PC-9 (cell line): ENCODE data around the gene STK31. TPM values are rescaled to one million over a fixed set of nuclear protein-coding genes. Genes with fewer than 3 reads are reported as not detected.

Source experiments
- BruUV-seq: library from RNA; stranded (reverse); fragments of 400-500 nt; replicated peaks from 2 replicates; lab custom pipeline; 2021; lab: Mats Ljungman, UMichigan
- CTCF ChIA-PET: fragments of 300-600 bp; sonication (Branson Sonifier 250); formaldehyde crosslinking; loops from one replicate; lab custom pipeline; 2022; ENCODE audit warnings: antibody characterized with exemption; lab: Charles Lee
- POLR2A ChIA-PET: fragments of 300-600 bp; sonication (Branson Sonifier 250); formaldehyde crosslinking; loops from one replicate; lab custom pipeline; 2022; ENCODE audit warnings: antibody characterized with exemption; ENCODE audit not compliant: unreplicated experiment; lab: Charles Lee
- DNase-seq, 2 experiments: peaks; one replicate each; pipeline versions ENCODE4 v3.0.0 to v3.0.0-alpha.2; 2015 to 2022; ENCODE audit warnings: mixed read lengths in 1 of 2
- H2AFZ ChIP-seq: fragments of 200-600 bp; sonication (generic); 2 replicates; pipeline ENCODE4 v1.8.1; 2017; ENCODE audit warnings: antibody characterized with exemption
- H3F3A ChIP-seq: fragments of 200-600 bp; sonication (generic); 2 replicates; pipeline ENCODE4 v1.8.1; 2017; ENCODE audit warnings: antibody characterized with exemption, mild to moderate bottlenecking, low read depth; ENCODE audit not compliant: insufficient read depth
- H3K27ac ChIP-seq: fragments of 200-600 bp; sonication (generic); 2 replicates; pipeline ENCODE4 v1.6.1; 2016; ENCODE audit warnings: mixed run types
- H3K27me3 ChIP-seq: fragments of 200-600 bp; sonication (generic); 2 replicates; pipeline ENCODE4 v1.6.1; 2016; ENCODE audit warnings: low read depth, mixed run types; ENCODE audit not compliant: insufficient read depth
- H3K36me3 ChIP-seq: fragments of 200-600 bp; sonication (generic); 2 replicates; pipeline ENCODE4 v1.6.1; 2016; ENCODE audit warnings: low read depth, mixed run types
- H3K4me1 ChIP-seq: fragments of 200-600 bp; sonication (generic); replicated peaks from 2 replicates; pipeline ENCODE4 v1.6.1; 2016; ENCODE audit warnings: mixed run types; ENCODE audit not compliant: insufficient read depth
- H3K4me2 ChIP-seq: fragments of 200-600 bp; sonication (generic); 2 replicates; pipeline ENCODE4 v1.6.1; 2017; ENCODE audit warnings: mixed run types
- H3K4me3 ChIP-seq: fragments of 200-600 bp; sonication (generic); 2 replicates; pipeline ENCODE4 v1.6.1; 2016; ENCODE audit warnings: mixed run types
- H3K79me2 ChIP-seq: fragments of 200-600 bp; sonication (generic); 2 replicates; pipeline ENCODE4 v1.6.1; 2017; ENCODE audit warnings: low read depth, mixed run types
- H3K9me2 ChIP-seq: fragments of 200-600 bp; sonication (generic); 2 replicates; pipeline ENCODE4 v1.8.1; 2017; ENCODE audit warnings: mild to moderate bottlenecking; ENCODE audit not compliant: insufficient read depth
- H3K9me3 ChIP-seq: fragments of 200-600 bp; sonication (generic); 2 replicates; pipeline ENCODE4 v1.8.1; 2016; ENCODE audit warnings: low read depth; ENCODE audit not compliant: insufficient read depth
- H4K20me1 ChIP-seq: fragments of 200-600 bp; sonication (generic); 2 replicates; pipeline ENCODE4 v1.8.1; 2017; ENCODE audit not compliant: insufficient read depth
- CTCF ChIP-seq: fragments of 200-600 bp; sonication (generic); conservative IDR thresholded peaks from 2 replicates; pipeline ENCODE4 v1.6.1; 2017; ENCODE audit warnings: mixed run types, antibody characterized with exemption, mild to moderate bottlenecking, moderate library complexity
- EZH2 ChIP-seq: fragments of 200-600 bp; sonication (generic); IDR thresholded peaks from 2 replicates; pipeline ENCODE4 v1.8.0; 2017; ENCODE audit warnings: antibody characterized with exemption, low read depth
- intact Hi-C: fragments of 100-400 bp; cut with micrococcal nuclease; formaldehyde crosslinking; loops from one replicate; pipeline ENCODE4 v1.10.0; 2022; ENCODE audit not compliant: unreplicated experiment
- total RNA-seq: library from RNA; stranded (reverse); gene quantifications from 2 replicates; pipeline ENCODE4 v1.2.3, GENCODE V29; 2021

The STK31 gene
- total RNA-seq, 1 experiment from 2014 or later = 0.57 TPM

GRCh38 chr7:23691320-23691719, 18.7 kb upstream of the STK31 start:
- Histone ChIP-seq H3F3A (peaks cover 4% of the 10 kb centered on the region; the same call in 1 of the 2 replicates), H3K27me3 (no peaks in the 10 kb centered on the region), H3K9me2 (no peaks in the 10 kb centered on the region), H3K36me3 (no peaks in the 10 kb centered on the region), H3K9me3 (no peaks in the 10 kb centered on the region), H3K79me2 (no peaks in the 10 kb centered on the region), H2AFZ (no peak overlapping the region; the same call in 1 of the 2 replicates), H3K27ac (peak overlapping the region; percentile 25), H3K4me1 (peaks cover 14% of the 10 kb centered on the region), H4K20me1 (no peaks in the 10 kb centered on the region), H3K4me2 (peak overlapping the region; percentile 21), H3K4me3 (no peak overlapping the region)
- peak; percentile 87 to 98 for DNase-seq
- intact Hi-C loops = loop anchor here (1.0 to 10.0 kb wide), 4 partner anchors 22 to 507 kb away; partner anchors contain the start of genes CCDC126 and NUP42
- POLR2A ChIA-PET = no interaction called here
- no TSS peak for BruUV-seq
- CTCF ChIA-PET = interaction anchor here (0.6 kb wide), 2 partner anchors 8 to 21 kb away, joined by 3 to 6 read pairs; no protein-coding TSS in a partner anchor
- no peak for TF ChIP-seq EZH2
- no peak for TF ChIP-seq CTCF

- Histone ChIP-seq H3K27ac (no peak overlapping the region), H4K20me1 (no peaks in the 10 kb centered on the region), H3K27me3 (no peaks in the 10 kb centered on the region), H3K4me2 (no peak overlapping the region), H3F3A (peaks cover 4% of the 10 kb centered on the region; the same call in 1 of the 2 replicates), H3K9me2 (no peaks in the 10 kb centered on the region), H3K4me1 (peaks cover 14% of the 10 kb centered on the region), H3K4me3 (no peak overlapping the region), H3K79me2 (no peaks in the 10 kb centered on the region), H3K9me3 (no peaks in the 10 kb centered on the region), H2AFZ (no peak overlapping the region), H3K36me3 (no peaks in the 10 kb centered on the region)
- CTCF ChIA-PET = no interaction called here
- POLR2A ChIA-PET = no interaction called here
- intact Hi-C loops = loop anchor here (10.0 kb wide), 1 partner anchor 508 kb away; the partner anchor contains the start of gene NUP42
- TF ChIP-seq EZH2 (no peak), CTCF (no peak)
- no TSS peak for BruUV-seq
- DNase-seq = no peak
These were observed 16.8 kb upstream of the STK31 start for GRCh38 chr7:23693224-23693623.

DNA sequence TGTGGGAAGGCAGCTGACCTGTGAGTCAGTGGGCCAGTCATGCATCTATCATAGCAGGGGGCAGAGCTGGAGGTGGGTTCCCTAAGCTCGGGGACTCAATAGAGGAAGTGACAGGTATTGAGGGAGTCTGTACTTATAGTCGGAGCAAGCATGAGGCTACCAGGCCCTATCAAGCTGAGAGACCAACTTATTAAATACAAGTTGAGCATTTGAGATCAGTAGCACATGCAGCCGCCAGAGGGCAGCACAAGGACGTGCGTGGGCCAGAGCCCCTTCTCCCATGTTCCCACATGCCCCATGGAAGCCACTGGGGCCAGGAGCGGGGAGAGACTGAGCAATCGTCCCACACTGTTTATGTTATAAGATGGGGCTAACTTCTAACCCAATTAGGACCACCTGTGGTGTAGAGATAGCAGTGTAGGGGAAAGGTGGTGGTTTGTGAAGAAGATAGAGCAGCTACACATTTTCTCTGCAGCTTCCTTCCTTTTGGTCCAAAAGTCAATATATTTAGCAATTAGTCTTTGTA, 13.0 kb upstream of the STK31 start:
- no peaks in the 10 kb centered on the region for H3K79me2 ChIP-seq
- intact Hi-C loops = loop anchor here (5.0 to 10.0 kb wide), 4 partner anchors 125 to 1400 kb away; partner anchors contain the start of gene NUP42
- DNase-seq = peak; percentile 50 to 69
- H3K36me3 ChIP-seq = no peaks in the 10 kb centered on the region
- no peaks in the 10 kb centered on the region for H3K9me3 ChIP-seq
- ChIA-PET POLR2A (no interaction called here), CTCF (interaction anchor here (0.5 to 1.3 kb wide), 7 partner anchors 8 to 1365 kb away, joined by 3 to 5 read pairs (median 3); no protein-coding TSS in a partner anchor)
- no peak overlapping the region for H3K4me2 ChIP-seq
- 0 out of 2 replicates have a peak overlapping the region, but pooled peaks have one; percentile 54 for H2AFZ ChIP-seq
- H4K20me1 ChIP-seq = no peaks in the 10 kb centered on the region
- no peaks in the 10 kb centered on the region for H3F3A ChIP-seq
- peak; percentile 93 for TF ChIP-seq CTCF
- no peak for TF ChIP-seq EZH2
- H3K4me1 ChIP-seq = peaks cover under 1% of the 10 kb centered on the region; the same call in 1 of the 2 replicates
- H3K27me3 ChIP-seq = no peaks in the 10 kb centered on the region
- H3K27ac ChIP-seq = no peak overlapping the region
- H3K4me3 ChIP-seq = no peak overlapping the region
- H3K9me2 ChIP-seq = no peaks in the 10 kb centered on the region
- no TSS peak for BruUV-seq
